Breast epithelium (tissue), 4 donors: ENCODE results near the gene EXOC3L2. TPM values are rescaled to one million over a fixed set of nuclear protein-coding genes. Genes with fewer than 3 reads are reported as not detected.

ENCODE experiments used
- DNase-seq, 2 donors: peaks; one replicate each; pipeline ENCODE4 v3.0.0-alpha.2; 2019; ENCODE audit warnings: low spot score in 2 of 2
- H3K27ac ChIP-seq, 2 donors: fragments of 200-600 bp; sonication (generic) in 1 of 2; one replicate each; pipeline ENCODE4 v1.5.1; 2016 to 2019; ENCODE audit warnings: mild to moderate bottlenecking in 1 of 2
- H3K27me3 ChIP-seq, 2 donors: fragments of 200-600 bp; sonication (generic) in 1 of 2; one replicate each; pipeline versions ENCODE4 v1.5.1 to v1.6.0; 2017 to 2019; ENCODE audit warnings: control low read depth in 1 of 2, mild to moderate bottlenecking in 1 of 2
- H3K36me3 ChIP-seq: fragments of 200-600 bp; one replicate; pipeline ENCODE4 v1.5.1; 2019
- H3K4me1 ChIP-seq, 2 donors: fragments of 200-600 bp; sonication (generic); one replicate each; pipeline ENCODE4 v1.5.1; 2016 to 2019; ENCODE audit warnings: control low read depth in 1 of 2
- H3K4me3 ChIP-seq, 3 donors: fragments of 200-600 bp; sonication (generic); 1 replicate in 2 of 3; 2 replicates in 1 of 3; pipeline ENCODE4 v1.5.1; 2016 to 2019; ENCODE audit warnings: mild to moderate bottlenecking in 3 of 3, moderate library complexity in 2 of 3
- H3K9me3 ChIP-seq, 2 donors: fragments of 200-600 bp; sonication (generic) in 1 of 2; one replicate each; pipeline ENCODE4 v1.5.1; 2016 to 2019; ENCODE audit warnings: control low read depth in 1 of 2
- CTCF ChIP-seq, 3 donors: fragments of 450-650 bp; IDR thresholded peaks; one replicate each; pipeline ENCODE4 v1.5.1; 2016 to 2017; ENCODE audit warnings: antibody characterized with exemption in 3 of 3, mild to moderate bottlenecking in 3 of 3, moderate library complexity in 3 of 3
- POLR2A ChIP-seq: fragments of 450-650 bp; IDR thresholded peaks from one replicate; pipeline ENCODE4 v1.6.1; 2016; ENCODE audit warnings: antibody characterized with exemption, mild to moderate bottlenecking, moderate library complexity
- POLR2AphosphoS5 ChIP-seq, 3 donors: sonication (generic); formaldehyde crosslinking; IDR thresholded peaks; one replicate each; pipeline ENCODE4 v1.6.1; 2017; ENCODE audit warnings: antibody characterized with exemption in 3 of 3
- intact Hi-C: fragments of 100-400 bp; cut with DNase I; formaldehyde crosslinking; loops from one replicate; pipeline ENCODE4 v1.15.1; 2023; ENCODE audit warnings: low total_unique reads
- total RNA-seq, 3 donors: library from RNA; depleted of rRNA; stranded (reverse); fragments of >200 nt; gene quantifications; one replicate each; pipeline ENCODE4 v1.1.0, GENCODE V29; 2016

The EXOC3L2 gene
- total RNA-seq, 3 donors from 2014 or later: 0.44 to 2.3 (median 0.64) TPM

GRCh38 chr19:45179892-45180370 is 65.3 kb downstream of the EXOC3L2 start:
- no peak for DNase-seq
- peak overlapping the region; percentile 84 to 95 for H3K27ac ChIP-seq
- no peaks in the 10 kb centered on the region for H3K36me3 ChIP-seq
- intact Hi-C loops: no loop called here
- H3K9me3 ChIP-seq: no peaks in the 10 kb centered on the region
- TF ChIP-seq CTCF (IDR thresholded peaks at IDR 0.05): no peak
- no peak for TF ChIP-seq POLR2AphosphoS5 (IDR thresholded peaks at IDR 0.05)
- TF ChIP-seq POLR2A: no peak
- H3K27me3 ChIP-seq: no peaks in the 10 kb centered on the region
- H3K4me1 ChIP-seq: peaks cover 0 to 2% of the 10 kb centered on the region in 2 donors
- peak overlapping the region; percentile 73 to 91 (median 74) for H3K4me3 ChIP-seq

- H3K4me1 ChIP-seq: peaks cover 0 to 2% of the 10 kb centered on the region in 2 donors
- peak overlapping the region; percentile 84 to 95 for H3K27ac ChIP-seq
- no peaks in the 10 kb centered on the region for H3K9me3 ChIP-seq
- H3K4me3 ChIP-seq: peak overlapping the region; percentile 73 to 91 (median 74)
- intact Hi-C loops: no loop called here
- no peaks in the 10 kb centered on the region for H3K36me3 ChIP-seq
- TF ChIP-seq CTCF (IDR thresholded peaks at IDR 0.05) (no peak), POLR2A (no peak), POLR2AphosphoS5 (IDR thresholded peaks at IDR 0.05) (no peak)
- DNase-seq: no peak
- no peaks in the 10 kb centered on the region for H3K27me3 ChIP-seq
These were observed 65.9 kb downstream of the EXOC3L2 start for GRCh38 chr19:45179072-45179891.

- Histone ChIP-seq H3K27me3 (no peaks in the 10 kb centered on the region), H3K4me3 (peak within 1 kb of the TSS; percentile 91 to 92 (median 91)), H3K36me3 (no peaks in the 10 kb centered on the region), H3K4me1 (peaks cover 0 to 2% of the 10 kb centered on the region in 2 donors), H3K27ac (peak within 1 kb of the TSS; percentile 95 to 97), H3K9me3 (no peaks in the 10 kb centered on the region)
- intact Hi-C loops: no loop called here
- TF ChIP-seq POLR2AphosphoS5 (IDR thresholded peaks at IDR 0.05) (peak; percentile 34 to 88 (median 88)), CTCF (IDR thresholded peaks at IDR 0.05) (peak in 2 of 3 donors; percentile 34 to 51), POLR2A (peak; percentile 45)
- DNase-seq: peak; percentile 100
These were observed 66.7 kb downstream of the EXOC3L2 start, which contains the start of gene BLOC1S3 for GRCh38 chr19:45178262-45179071. BLOC1S3 (plus strand) TSS chr19:45178784; CDS start chr19:45179297, 513 bp downstream.

GRCh38 chr19:45177817-45178261 is 67.4 kb downstream of the EXOC3L2 start, which contains the start of gene TRAPPC6A:
TRAPPC6A (minus strand) TSS chr19:45178237; CDS start chr19:45178218, 19 bp downstream.
- intact Hi-C loops: no loop called here
- no peaks in the 10 kb centered on the region for H3K9me3 ChIP-seq

More at GRCh38 chr19:45177817-45178261, 67.4 kb downstream of the EXOC3L2 start, which contains the start of gene TRAPPC6A:
- no peak for DNase-seq
- no peaks in the 10 kb centered on the region for H3K27me3 ChIP-seq
- peaks cover 0 to 2% of the 10 kb centered on the region in 2 donors for H3K4me1 ChIP-seq
- peak within 1 kb of the TSS; percentile 91 to 92 (median 91) for H3K4me3 ChIP-seq
- H3K36me3 ChIP-seq: no peaks in the 10 kb centered on the region
- peak within 1 kb of the TSS; percentile 95 to 97 for H3K27ac ChIP-seq
- TF ChIP-seq POLR2A: peak; percentile 51
- peak in 2 of 3 donors; percentile 24 to 89 for TF ChIP-seq POLR2AphosphoS5 (IDR thresholded peaks at IDR 0.05)
- no peak for TF ChIP-seq CTCF (IDR thresholded peaks at IDR 0.05)
